Neutrophil (primary cell): Measurements from ENCODE around the gene NINJ1.

Experiments
- H3K27ac ChIP-seq: fragments of 200-600 bp; sonication (generic); 2 replicates; pipeline ENCODE4 v1.5.1; 2016; ENCODE audit warnings: mild to moderate bottlenecking, moderate library complexity
- H3K27me3 ChIP-seq: fragments of 200-600 bp; sonication (generic); 2 replicates; pipeline ENCODE4 v1.6.0; 2016; ENCODE audit warnings: mild to moderate bottlenecking
- H3K36me3 ChIP-seq: fragments of 200-600 bp; sonication (generic); 2 replicates; pipeline ENCODE4 v1.5.1; 2017
- H3K4me1 ChIP-seq, 2 experiments: fragments of 200-600 bp in 1 of 2; sonication (generic) in 1 of 2; 1 replicate in 1 of 2; 2 replicates in 1 of 2; pipeline versions ENCODE4 v1.5.1 to v1.6.1; 2013 to 2016; ENCODE audit warnings: low read depth in 1 of 2, low read length in 1 of 2, mild to moderate bottlenecking in 1 of 2, moderate library complexity in 1 of 2; ENCODE audit not compliant: control insufficient read depth in 1 of 2, insufficient read depth in 1 of 2
- H3K4me3 ChIP-seq, 2 experiments: fragments of 200-600 bp in 1 of 2; sonication (generic) in 1 of 2; 1 replicate in 1 of 2; 2 replicates in 1 of 2; pipeline ENCODE4 v1.5.1; 2013 to 2016; ENCODE audit warnings: low read depth in 1 of 2, low read length in 1 of 2, mild to moderate bottlenecking in 1 of 2, moderate library complexity in 1 of 2
- H3K9me3 ChIP-seq: fragments of 200-600 bp; sonication (generic); 2 replicates; pipeline ENCODE4 v1.5.1; 2016
- TF ChIP-seq, protein P1 (sequence below): fragments of 200-600 bp; sonication (generic); IDR thresholded peaks from 2 replicates; pipeline ENCODE4 v1.5.1; 2016; ENCODE audit warnings: antibody characterized with exemption

Gene NINJ1

GRCh38 chr9:93171261-93171990 lies 37.4 kb upstream of the NINJ1 start:
- no peaks in the 10 kb centered on the region for H3K36me3 ChIP-seq
- H3K4me3 ChIP-seq, result no peak overlapping the region
- TF ChIP-seq, protein P1, sequence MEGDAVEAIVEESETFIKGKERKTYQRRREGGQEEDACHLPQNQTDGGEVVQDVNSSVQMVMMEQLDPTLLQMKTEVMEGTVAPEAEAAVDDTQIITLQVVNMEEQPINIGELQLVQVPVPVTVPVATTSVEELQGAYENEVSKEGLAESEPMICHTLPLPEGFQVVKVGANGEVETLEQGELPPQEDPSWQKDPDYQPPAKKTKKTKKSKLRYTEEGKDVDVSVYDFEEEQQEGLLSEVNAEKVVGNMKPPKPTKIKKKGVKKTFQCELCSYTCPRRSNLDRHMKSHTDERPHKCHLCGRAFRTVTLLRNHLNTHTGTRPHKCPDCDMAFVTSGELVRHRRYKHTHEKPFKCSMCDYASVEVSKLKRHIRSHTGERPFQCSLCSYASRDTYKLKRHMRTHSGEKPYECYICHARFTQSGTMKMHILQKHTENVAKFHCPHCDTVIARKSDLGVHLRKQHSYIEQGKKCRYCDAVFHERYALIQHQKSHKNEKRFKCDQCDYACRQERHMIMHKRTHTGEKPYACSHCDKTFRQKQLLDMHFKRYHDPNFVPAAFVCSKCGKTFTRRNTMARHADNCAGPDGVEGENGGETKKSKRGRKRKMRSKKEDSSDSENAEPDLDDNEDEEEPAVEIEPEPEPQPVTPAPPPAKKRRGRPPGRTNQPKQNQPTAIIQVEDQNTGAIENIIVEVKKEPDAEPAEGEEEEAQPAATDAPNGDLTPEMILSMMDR, result no peak
- no peaks in the 10 kb centered on the region for H3K9me3 ChIP-seq
- peaks cover 8% of the 10 kb centered on the region for H3K27me3 ChIP-seq
- no peak overlapping the region for H3K27ac ChIP-seq
- H3K4me1 ChIP-seq, result peaks cover 14% of the 10 kb centered on the region in 2 experiments

GRCh38 chr9:93170571-93170970 lies 36.5 kb upstream of the NINJ1 start:
- TF ChIP-seq, protein P1, result no peak
- H3K27me3 ChIP-seq, result peaks cover 8% of the 10 kb centered on the region
- H3K36me3 ChIP-seq, result no peaks in the 10 kb centered on the region
- H3K4me1 ChIP-seq, result peaks cover 14% of the 10 kb centered on the region in 2 experiments
- no peak overlapping the region for H3K4me3 ChIP-seq
- H3K27ac ChIP-seq, result no peak overlapping the region
- no peaks in the 10 kb centered on the region for H3K9me3 ChIP-seq

DNA sequence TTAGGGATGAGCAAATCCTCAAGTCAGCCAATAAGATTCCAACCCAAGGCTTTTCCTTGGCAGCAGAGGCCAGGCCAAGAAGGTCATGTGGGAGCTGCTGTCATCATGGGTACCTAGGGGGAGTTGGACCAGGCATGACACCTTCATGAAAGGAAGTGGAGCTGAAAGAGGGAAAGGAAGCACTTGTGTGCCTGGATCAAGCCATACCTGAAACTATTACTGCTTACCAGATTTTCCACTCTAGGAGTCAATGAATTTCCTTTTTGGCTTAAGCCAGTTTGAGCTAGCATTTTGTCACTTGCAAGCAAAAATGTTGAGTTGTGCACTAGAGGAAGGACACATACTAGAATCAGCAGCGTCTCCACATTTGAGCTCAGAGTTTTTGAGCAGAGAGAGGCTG lies 35.4 kb upstream of the NINJ1 start:
- TF ChIP-seq, protein P1, result no peak
- no peak overlapping the region for H3K4me3 ChIP-seq
- H3K4me1 ChIP-seq, result peaks cover 14% of the 10 kb centered on the region in 2 experiments
- H3K27me3 ChIP-seq, result peaks cover 8% of the 10 kb centered on the region
- no peaks in the 10 kb centered on the region for H3K36me3 ChIP-seq
- H3K27ac ChIP-seq, result no peak overlapping the region
- H3K9me3 ChIP-seq, result no peaks in the 10 kb centered on the region

GRCh38 chr9:93168581-93168980 lies 34.5 kb upstream of the NINJ1 start:
- no peaks in the 10 kb centered on the region for H3K9me3 ChIP-seq
- H3K27ac ChIP-seq, result no peak overlapping the region
- H3K27me3 ChIP-seq, result peaks cover 8% of the 10 kb centered on the region
- H3K4me3 ChIP-seq, result no peak overlapping the region
- peaks cover 7% of the 10 kb centered on the region in 2 experiments for H3K4me1 ChIP-seq
- TF ChIP-seq, protein P1, result no peak
- H3K36me3 ChIP-seq, result no peaks in the 10 kb centered on the region

GRCh38 chr9:93167838-93168237 lies 33.8 kb upstream of the NINJ1 start:
- peaks cover 0 to under 1% of the 10 kb centered on the region in 2 experiments for H3K4me1 ChIP-seq
- H3K36me3 ChIP-seq, result no peaks in the 10 kb centered on the region
- H3K27me3 ChIP-seq, result peaks cover 8% of the 10 kb centered on the region
- TF ChIP-seq, protein P1, result no peak
- no peak overlapping the region for H3K4me3 ChIP-seq
- no peaks in the 10 kb centered on the region for H3K9me3 ChIP-seq
- H3K27ac ChIP-seq, result no peak overlapping the region
